Activated T-helper 1 cell treated with anti-CD3 and anti-CD28 coated beads, Interleukin-2, amount 50 U/mL, for 16 hours (primary cell): Measurements from ENCODE around the gene ECM2.

ENCODE experiments used
- DNase-seq, 2 donors: peaks; one replicate each; pipeline ENCODE4 v3.0.0-alpha.2; 2020; ENCODE audit warnings: low read depth in 1 of 2, low spot score in 1 of 2

The ECM2 gene

GRCh38 chr9:92501671-92502393 lies 34.0 kb downstream of the ECM2 start:
- DNase-seq, result no peak

DNA sequence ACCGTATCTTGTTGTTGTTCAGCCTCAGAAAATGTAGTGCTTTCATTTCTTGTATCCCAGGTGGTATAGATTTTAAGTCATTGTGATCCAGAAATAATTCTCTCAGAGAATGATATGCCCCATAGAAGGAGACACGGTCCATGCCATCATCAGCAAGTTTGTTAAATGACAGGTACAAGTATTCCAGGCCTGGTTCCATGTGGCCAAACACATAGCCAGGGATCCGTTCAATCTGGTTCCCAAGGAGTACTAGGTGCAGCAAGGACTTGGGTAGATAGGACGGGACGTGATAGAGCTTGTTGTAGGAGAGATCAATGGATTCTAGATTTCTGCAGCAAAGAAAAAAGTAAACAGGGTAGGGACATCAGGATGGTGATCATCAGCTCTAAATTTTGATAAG lies 35.1 kb downstream of the ECM2 start:
- no peak for DNase-seq

- no peak for DNase-seq
These were observed 36.1 kb downstream of the ECM2 start for GRCh38 chr9:92499701-92500100.

DNA sequence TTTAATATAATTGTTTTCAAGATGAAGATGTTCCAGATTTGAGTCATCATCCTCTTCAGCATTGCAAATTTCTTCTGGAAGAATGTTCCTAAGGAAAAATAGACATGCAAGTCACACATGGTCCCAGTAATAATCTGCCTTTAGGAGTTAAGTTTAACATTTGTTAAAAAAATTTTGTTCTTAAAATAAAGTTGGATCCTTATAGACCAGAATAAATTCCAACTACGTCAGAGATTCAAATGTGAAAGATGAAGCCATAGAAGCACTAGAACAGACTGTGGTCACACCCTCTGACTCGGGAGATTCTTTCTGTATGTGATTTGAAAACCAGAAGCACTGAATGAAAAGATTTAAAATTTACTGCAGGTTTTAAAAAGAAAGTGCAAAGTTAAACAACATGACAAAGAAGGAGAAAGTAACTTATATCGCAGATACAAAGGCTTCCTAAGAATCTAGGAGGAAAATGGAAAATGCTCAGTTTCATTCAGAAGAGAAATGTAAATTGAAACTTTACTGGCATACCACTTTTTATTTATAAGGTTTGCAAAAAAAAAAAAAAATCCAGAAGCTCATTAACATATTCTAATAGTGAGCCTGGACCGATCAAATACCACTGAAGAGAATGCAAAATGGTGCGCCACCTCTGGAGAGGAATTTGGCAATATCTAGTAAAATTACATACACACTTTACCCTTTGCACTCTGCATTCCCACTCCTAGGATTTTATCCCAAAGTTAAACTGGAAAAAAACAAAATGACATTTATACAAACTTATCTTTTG lies 39.2 kb downstream of the ECM2 start:
- no peak for DNase-seq

DNA sequence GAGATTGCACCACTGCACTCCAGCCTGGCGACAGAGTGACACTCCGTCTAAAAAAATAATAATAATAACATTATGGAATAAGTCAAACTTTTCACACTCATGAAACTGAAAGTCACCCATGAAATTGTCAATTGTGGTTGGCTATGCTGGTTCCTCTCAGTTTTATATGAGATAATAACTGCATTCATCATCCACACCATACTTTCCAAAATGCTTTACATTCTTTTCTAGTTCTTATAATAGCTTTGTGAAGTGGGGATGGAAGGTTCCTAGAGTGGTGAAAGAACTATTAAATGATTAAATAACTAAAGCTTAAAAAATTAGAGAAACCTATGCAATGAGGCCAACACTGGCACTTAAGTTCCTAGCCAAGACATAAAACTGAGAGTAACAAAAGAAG lies 40.9 kb downstream of the ECM2 start:
- no peak for DNase-seq

GRCh38 chr9:92493749-92494387 lies 41.9 kb downstream of the ECM2 start:
- DNase-seq, result no peak

DNA sequence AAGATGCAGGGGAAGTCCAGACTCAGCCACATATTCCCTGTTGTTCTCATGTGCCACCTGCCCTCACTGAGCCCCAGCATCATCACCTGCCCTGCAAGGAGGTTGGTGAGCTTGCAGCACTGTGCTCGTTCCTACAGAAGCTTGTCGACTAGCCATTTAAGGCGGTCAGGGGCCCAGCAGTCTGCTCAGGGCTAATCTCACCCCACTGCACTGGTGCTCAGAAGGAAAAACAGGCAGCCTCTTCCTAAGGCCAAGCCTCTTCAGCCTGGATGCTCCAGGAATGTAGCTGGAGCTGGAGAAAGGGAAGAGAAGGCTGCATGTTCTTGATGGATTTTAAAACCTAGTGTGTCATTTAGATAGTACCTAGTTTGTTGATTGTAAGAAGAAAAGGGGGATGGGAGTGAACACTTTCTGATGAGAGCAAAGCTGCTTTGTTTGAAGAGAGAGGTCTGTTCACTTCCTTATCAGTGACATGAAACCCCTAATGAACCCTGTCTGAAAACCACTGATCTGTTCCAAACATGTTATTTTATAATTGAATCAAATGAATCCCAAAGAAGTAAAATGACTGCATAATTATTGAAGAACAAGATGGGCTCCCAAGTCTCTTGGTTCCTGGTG lies 42.9 kb downstream of the ECM2 start:
- DNase-seq, result no peak

DNA sequence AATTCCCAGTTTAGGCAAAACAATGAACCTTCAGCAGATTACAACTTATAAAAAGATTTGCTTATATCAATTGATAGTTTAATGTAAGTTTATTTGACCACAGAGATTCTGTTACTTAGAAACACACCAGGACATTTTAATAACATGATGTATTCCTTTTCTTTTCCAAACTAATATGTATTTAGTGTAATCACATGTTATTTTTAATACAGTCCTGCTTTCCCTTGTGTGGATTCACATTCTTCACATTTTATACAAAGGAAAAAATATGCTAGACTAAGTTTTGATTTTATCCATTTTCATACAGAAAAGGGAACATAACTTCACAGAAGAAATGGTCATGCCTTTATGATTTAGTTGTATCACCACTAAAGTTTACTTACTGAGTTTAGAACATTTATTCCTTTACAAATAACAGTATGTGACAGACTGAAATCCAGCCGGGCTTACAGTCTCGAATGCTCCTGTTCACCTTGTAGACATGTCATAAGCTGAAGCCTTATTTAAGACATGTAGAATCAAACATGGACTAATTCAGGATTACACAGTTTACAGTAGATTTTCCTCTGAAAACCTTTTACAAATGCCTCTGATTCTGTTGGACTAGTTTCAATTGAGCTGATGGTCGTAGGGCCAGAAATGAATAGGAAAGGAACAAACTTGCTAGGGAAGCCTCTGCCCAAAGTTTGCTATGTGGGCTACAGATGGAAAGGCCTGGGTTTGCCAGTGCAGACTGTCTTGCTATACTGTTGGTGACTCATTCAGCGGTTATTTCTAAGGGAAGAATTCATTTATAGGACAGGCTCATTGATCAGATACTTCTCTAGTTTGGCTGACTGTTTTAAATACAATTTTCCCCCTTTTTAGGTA lies 46.9 kb downstream of the ECM2 start:
- no peak for DNase-seq

GRCh38 chr9:92486371-92486770 lies 49.4 kb downstream of the ECM2 start:
- DNase-seq, result no peak

GRCh38 chr9:92484563-92484962 lies 51.2 kb downstream of the ECM2 start:
- no peak for DNase-seq

GRCh38 chr9:92483627-92484545 lies 51.9 kb downstream of the ECM2 start:
- no peak for DNase-seq

DNA sequence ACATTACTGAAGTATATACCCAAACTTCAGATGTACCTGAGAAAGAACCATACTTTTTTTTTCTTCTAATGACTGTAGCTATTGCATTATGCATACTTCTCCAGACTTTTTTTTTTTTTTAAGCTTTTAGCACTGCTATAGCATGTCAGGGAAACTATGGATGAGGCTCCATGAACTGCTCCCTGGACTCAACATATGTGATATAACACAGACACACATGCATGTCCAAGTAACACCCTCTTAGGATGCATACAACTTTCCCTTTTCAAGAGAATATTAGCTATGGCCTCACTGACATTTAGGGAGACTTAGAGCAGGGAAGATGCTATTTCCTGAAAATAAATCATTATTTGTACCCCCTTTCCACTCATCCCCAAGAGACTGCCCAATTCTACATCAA lies 53.0 kb downstream of the ECM2 start:
- DNase-seq, result no peak

DNA sequence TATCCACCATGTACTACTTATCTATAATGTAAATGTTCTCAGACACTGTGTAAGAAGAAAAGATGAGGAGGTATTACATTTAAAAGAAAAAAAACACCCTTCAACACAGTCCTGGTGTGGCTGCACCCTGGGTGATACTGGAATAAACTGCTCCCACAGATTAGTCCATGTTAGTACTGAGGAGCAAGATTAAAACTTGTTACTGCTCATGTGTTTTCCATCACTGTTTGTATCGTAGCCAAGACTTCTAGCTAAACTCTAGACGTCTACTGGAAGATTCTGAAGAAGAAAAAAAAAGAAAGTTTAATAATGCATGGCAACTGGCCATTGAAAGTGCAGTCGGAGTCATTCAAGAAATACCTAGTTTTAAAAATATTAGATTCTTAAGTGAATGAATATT lies 53.5 kb downstream of the ECM2 start, which contains the start of gene ASPN:
ASPN (minus strand) TSS at position 178 of the 400 bp plus-strand sequence.
- DNase-seq, result no peak

- no peak for DNase-seq
These were observed 54.7 kb downstream of the ECM2 start for GRCh38 chr9:92480986-92481633.

- no peak for DNase-seq
These were observed 55.5 kb downstream of the ECM2 start for GRCh38 chr9:92480291-92480771.

DNA sequence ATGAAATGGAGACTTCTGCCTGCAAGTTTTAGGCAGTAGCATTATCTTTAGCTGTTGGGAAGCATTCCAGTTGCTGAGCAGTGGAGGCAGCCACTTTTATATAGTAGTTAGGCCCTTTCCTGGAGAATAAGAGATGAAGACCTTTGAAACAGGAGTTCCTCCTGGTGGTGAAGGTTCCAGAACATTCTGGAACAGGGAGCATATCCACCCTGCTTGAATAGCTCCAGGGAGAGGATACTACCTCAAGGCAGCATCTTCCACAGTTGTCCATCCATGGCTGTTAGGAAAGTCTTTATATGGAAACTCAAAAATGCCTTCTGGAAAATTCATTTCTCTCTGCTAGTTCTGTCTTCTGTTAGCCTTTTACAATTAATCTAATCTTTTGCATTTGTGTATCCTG lies 56.4 kb downstream of the ECM2 start:
- no peak for DNase-seq

- DNase-seq, result no peak
These were observed 57.0 kb downstream of the ECM2 start for GRCh38 chr9:92478783-92479182.

- DNase-seq, result no peak
These were observed 58.8 kb downstream of the ECM2 start for GRCh38 chr9:92476962-92477361.

GRCh38 chr9:92474587-92474986 lies 61.2 kb downstream of the ECM2 start:
- DNase-seq, result no peak
